ENCODE results near the gene CEP112.

GRCh38 chr17:65666876-65667321 lies 525.0 kb downstream of the CEP112 start:
- TF ChIP-seq CTCF (IDR thresholded peaks at IDR 0.05; ENCODE audit: insufficient read depth, low read length, poor library complexity, severe bottlenecking) (no peak), EZH2phosphoT487 (conservative IDR thresholded peaks at IDR 0.05; ENCODE audit: low read length) (no peak)

Data from SU-DHL-6 (cell line).